A673 (cell line): ENCODE measurements around the gene ZDHHC5.

Source experiments
- CTCF ChIP-seq: fragments of 300-800, 200-600 bp; sonication (generic); conservative IDR thresholded peaks from 2 replicates; pipeline ENCODE4 v1.5.1; 2017; ENCODE audit warnings: low read depth, mild to moderate bottlenecking, antibody characterized with exemption, low read length, moderate library complexity, mixed read lengths
- EZH2 ChIP-seq: fragments of 200-600 bp; sonication (generic); IDR thresholded peaks from 2 replicates; pipeline ENCODE4 v1.6.1; 2017; ENCODE audit warnings: borderline replicate concordance, low read depth, mild to moderate bottlenecking, mixed read lengths, antibody characterized with exemption, low read length; ENCODE audit not compliant: poor library complexity, severe bottlenecking

- TF ChIP-seq CTCF (no peak), EZH2 (no peak)
Observed at GRCh38 chr11:57674251-57674650, 6.3 kb downstream of the ZDHHC5 start.
